SU-DHL-6 (cell line): ENCODE data around the gene VPS4B.

Source experiments
- H2AFZ ChIP-seq: fragments of 200-600 bp; sonication (generic); 2 replicates; pipeline ENCODE4 v1.6.1; 2014; ENCODE audit warnings: low read depth, mild to moderate bottlenecking, moderate library complexity, mixed read lengths, antibody characterized with exemption, low read length; ENCODE audit not compliant: severe bottlenecking
- H3F3A ChIP-seq: fragments of 200-600 bp; shearing (Covaris generic); 2 replicates; pipeline ENCODE4 v1.6.0; 2016; ENCODE audit warnings: antibody characterized with exemption, mild to moderate bottlenecking; ENCODE audit not compliant: insufficient read depth
- H3K27ac ChIP-seq: fragments of 200-600 bp; sonication (generic); 2 replicates; pipeline ENCODE4 v1.5.1; 2016; ENCODE audit warnings: low read depth, mild to moderate bottlenecking, low read length, moderate library complexity, mixed read lengths
- H3K27me3 ChIP-seq: fragments of 200-600 bp; sonication (generic), shearing (Covaris generic); 2 replicates; pipeline ENCODE4 v1.6.0; 2014; ENCODE audit warnings: mild to moderate bottlenecking, low read length
- H3K36me3 ChIP-seq: fragments of 200-600 bp; sonication (generic); 2 replicates; pipeline ENCODE4 v1.6.1; 2014; ENCODE audit warnings: mild to moderate bottlenecking, low read length, mixed read lengths
- H3K4me2 ChIP-seq: fragments of 300-600, 200-600 bp; shearing (Covaris generic), sonication (generic); 2 replicates; pipeline ENCODE4 v1.6.0; 2014; ENCODE audit warnings: low read length, low read depth, mild to moderate bottlenecking; ENCODE audit not compliant: poor library complexity, severe bottlenecking
- H3K4me3 ChIP-seq: fragments of 200-600 bp; sonication (generic); 2 replicates; pipeline ENCODE4 v1.5.1; 2014; ENCODE audit warnings: antibody characterized with exemption, low read length, mild to moderate bottlenecking, mixed read lengths; ENCODE audit not compliant: insufficient read depth, poor library complexity, severe bottlenecking
- H3K79me2 ChIP-seq: fragments of 200-600 bp; sonication (generic); 2 replicates; pipeline ENCODE4 v1.6.1; 2014; ENCODE audit warnings: mild to moderate bottlenecking, low read length, moderate library complexity; ENCODE audit not compliant: insufficient read depth
- H3K9ac ChIP-seq: fragments of 200-600 bp; sonication (generic); 2 replicates; pipeline ENCODE4 v1.7.0; 2014; ENCODE audit warnings: mild to moderate bottlenecking, low read length
- H3K9me2 ChIP-seq: fragments of 200-600 bp; sonication (generic); replicated peaks from 2 replicates; pipeline ENCODE4 v1.6.1; 2014; ENCODE audit warnings: low read length; ENCODE audit not compliant: insufficient read depth
- H3K9me3 ChIP-seq: fragments of 200-600 bp; sonication (generic); 2 replicates; pipeline ENCODE4 v1.6.1; 2014; ENCODE audit warnings: low read length, mixed read lengths; ENCODE audit not compliant: insufficient read depth
- H4K20me1 ChIP-seq: fragments of 200-600 bp; sonication (generic); 2 replicates; pipeline ENCODE4 v1.6.1; 2014; ENCODE audit warnings: low read depth, mild to moderate bottlenecking, antibody characterized with exemption, low read length, moderate library complexity, mixed read lengths
- EZH2phosphoT487 ChIP-seq: fragments of 200-600 bp; sonication (generic), shearing (Covaris generic); conservative IDR thresholded peaks from 2 replicates; pipeline ENCODE4 v1.6.1; 2018; ENCODE audit warnings: mild to moderate bottlenecking, antibody characterized with exemption, low read length, moderate library complexity, mixed read lengths
- TF ChIP-seq, protein P1 (sequence below): fragments of 200-600 bp; sonication (generic); IDR thresholded peaks from one replicate; pipeline ENCODE4 v1.5.1; 2017; ENCODE audit warnings: antibody characterized with exemption, mild to moderate bottlenecking, low read length, moderate library complexity; ENCODE audit not compliant: insufficient read depth, poor library complexity, severe bottlenecking

Gene VPS4B

DNA sequence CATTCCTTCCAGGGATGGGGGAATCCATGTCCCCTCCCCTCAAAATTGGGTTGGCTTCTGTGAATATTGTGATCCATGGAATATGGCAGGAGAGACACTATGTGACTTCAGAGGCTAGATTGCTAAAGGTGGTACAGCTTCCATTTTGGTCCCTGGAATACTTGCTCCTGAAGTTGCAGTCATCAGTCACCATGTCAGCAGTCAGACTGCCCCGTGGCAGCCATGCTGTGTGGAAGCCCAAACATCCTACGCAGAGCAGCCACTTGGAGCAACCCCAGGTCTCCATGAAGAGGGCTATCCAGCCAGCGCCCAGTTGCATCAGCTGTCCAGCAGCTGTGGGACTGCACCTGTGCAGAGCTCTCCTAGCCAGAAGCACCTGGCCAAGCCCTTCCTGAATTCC, 39.4 kb downstream of the VPS4B start:
- Histone ChIP-seq H3K9me2 (no peaks in the 10 kb centered on the region), H3K27ac (no peak overlapping the region), H2AFZ (no peak overlapping the region), H3K4me2 (no peak overlapping the region), H3F3A (no peaks in the 10 kb centered on the region), H3K79me2 (no peaks in the 10 kb centered on the region), H3K4me3 (no peak overlapping the region), H4K20me1 (no peaks in the 10 kb centered on the region), H3K9me3 (no peaks in the 10 kb centered on the region), H3K27me3 (no peaks in the 10 kb centered on the region), H3K36me3 (no peaks in the 10 kb centered on the region), H3K9ac (no peak overlapping the region)
- TF ChIP-seq EZH2phosphoT487 = no peak
- TF ChIP-seq, protein P1, sequence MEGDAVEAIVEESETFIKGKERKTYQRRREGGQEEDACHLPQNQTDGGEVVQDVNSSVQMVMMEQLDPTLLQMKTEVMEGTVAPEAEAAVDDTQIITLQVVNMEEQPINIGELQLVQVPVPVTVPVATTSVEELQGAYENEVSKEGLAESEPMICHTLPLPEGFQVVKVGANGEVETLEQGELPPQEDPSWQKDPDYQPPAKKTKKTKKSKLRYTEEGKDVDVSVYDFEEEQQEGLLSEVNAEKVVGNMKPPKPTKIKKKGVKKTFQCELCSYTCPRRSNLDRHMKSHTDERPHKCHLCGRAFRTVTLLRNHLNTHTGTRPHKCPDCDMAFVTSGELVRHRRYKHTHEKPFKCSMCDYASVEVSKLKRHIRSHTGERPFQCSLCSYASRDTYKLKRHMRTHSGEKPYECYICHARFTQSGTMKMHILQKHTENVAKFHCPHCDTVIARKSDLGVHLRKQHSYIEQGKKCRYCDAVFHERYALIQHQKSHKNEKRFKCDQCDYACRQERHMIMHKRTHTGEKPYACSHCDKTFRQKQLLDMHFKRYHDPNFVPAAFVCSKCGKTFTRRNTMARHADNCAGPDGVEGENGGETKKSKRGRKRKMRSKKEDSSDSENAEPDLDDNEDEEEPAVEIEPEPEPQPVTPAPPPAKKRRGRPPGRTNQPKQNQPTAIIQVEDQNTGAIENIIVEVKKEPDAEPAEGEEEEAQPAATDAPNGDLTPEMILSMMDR = no peak

DNA sequence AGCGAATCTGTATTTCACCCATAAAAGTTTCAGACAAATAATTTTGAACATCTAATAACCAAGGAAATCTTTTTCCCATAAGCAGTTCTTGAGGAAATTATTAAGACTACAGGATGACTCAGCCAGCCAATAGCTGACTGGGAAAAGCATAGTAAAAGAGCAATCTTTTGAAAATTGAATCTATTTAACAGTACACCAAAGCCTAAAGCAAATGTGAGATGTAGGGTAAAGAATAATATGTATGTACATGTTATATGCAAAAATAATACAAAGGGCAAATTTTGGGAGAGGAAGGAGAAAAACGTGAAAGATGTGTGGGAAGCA, 42.7 kb downstream of the VPS4B start:
- no peak overlapping the region for H3K9ac ChIP-seq
- no peaks in the 10 kb centered on the region for H3F3A ChIP-seq
- no peaks in the 10 kb centered on the region for H4K20me1 ChIP-seq
- H3K9me2 ChIP-seq = no peaks in the 10 kb centered on the region
- no peak overlapping the region for H2AFZ ChIP-seq
- H3K4me2 ChIP-seq = no peak overlapping the region
- H3K27ac ChIP-seq = no peak overlapping the region
- no peaks in the 10 kb centered on the region for H3K27me3 ChIP-seq
- H3K4me3 ChIP-seq = no peak overlapping the region
- H3K9me3 ChIP-seq = no peaks in the 10 kb centered on the region
- no peak for TF ChIP-seq EZH2phosphoT487
- TF ChIP-seq, protein P1 = no peak
- no peaks in the 10 kb centered on the region for H3K36me3 ChIP-seq
- no peaks in the 10 kb centered on the region for H3K79me2 ChIP-seq

DNA sequence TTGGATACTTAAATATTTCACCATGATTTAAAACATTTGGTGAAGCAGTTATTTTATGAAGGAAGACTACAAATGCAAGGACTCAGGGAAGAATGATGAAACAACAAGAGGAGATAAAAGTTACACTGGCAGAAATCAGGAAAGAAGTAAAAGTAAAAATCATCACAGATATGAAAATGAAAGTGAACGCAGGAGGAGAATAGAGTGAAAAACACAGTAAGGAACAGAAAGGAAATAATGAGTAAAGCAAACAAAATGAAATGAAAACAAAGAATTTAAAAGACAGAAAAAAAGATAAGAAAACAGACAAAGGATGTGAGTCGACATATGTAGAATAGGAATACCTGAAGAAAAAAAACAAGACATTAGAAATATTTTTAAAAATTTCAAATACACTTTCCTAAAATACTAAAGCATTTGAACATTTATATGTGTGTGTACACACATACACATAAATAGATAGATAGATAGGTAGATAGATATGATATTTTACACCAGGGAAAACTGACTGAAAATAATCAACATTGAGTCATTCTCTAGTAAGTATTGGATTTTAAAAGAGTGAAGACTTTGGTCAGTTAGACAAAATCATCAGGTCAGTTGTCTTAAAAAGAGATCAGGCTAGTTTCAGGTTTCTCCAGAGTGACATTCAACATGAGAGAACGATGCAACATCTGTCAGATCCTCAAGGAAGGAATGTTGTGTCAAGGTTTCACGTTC, 43.2 kb downstream of the VPS4B start:
- H3K27ac ChIP-seq = no peak overlapping the region
- no peaks in the 10 kb centered on the region for H3K79me2 ChIP-seq
- no peaks in the 10 kb centered on the region for H3F3A ChIP-seq
- H3K4me3 ChIP-seq = no peak overlapping the region
- H3K4me2 ChIP-seq = peak overlapping the region; percentile 14
- no peak for TF ChIP-seq EZH2phosphoT487
- TF ChIP-seq, protein P1 = no peak
- no peak overlapping the region for H2AFZ ChIP-seq
- no peaks in the 10 kb centered on the region for H3K9me2 ChIP-seq
- H3K36me3 ChIP-seq = no peaks in the 10 kb centered on the region
- H4K20me1 ChIP-seq = no peaks in the 10 kb centered on the region
- no peaks in the 10 kb centered on the region for H3K27me3 ChIP-seq
- H3K9me3 ChIP-seq = no peaks in the 10 kb centered on the region
- H3K9ac ChIP-seq = no peak overlapping the region
